Endothelial cell of umbilical vein (primary cell): Measurements from ENCODE around the gene ZFHX2.

Experiments used
- CTCF ChIP-seq, 2 donors: IDR thresholded peaks; 1 replicate in 1 of 2; 2 replicates in 1 of 2; pipeline ENCODE4 v1.5.1; 2011; ENCODE audit warnings: low read length in 2 of 2, mild to moderate bottlenecking in 2 of 2, moderate library complexity in 2 of 2, control low read depth in 1 of 2, inconsistent platforms in 1 of 2, low read depth in 1 of 2; ENCODE audit not compliant: insufficient read depth in 1 of 2; ENCODE audit errors: extremely low read depth in 1 of 2
- EZH2 ChIP-seq: IDR thresholded peaks from 2 replicates; pipeline ENCODE4 v1.6.1; 2012; ENCODE audit warnings: borderline replicate concordance, low read depth, mild to moderate bottlenecking, moderate library complexity, low read length, inconsistent platforms; ENCODE audit not compliant: severe bottlenecking
- GATA2 ChIP-seq: IDR thresholded peaks from 2 replicates; pipeline ENCODE4 v1.7.0; 2011; ENCODE audit warnings: low read depth, mild to moderate bottlenecking, moderate library complexity, mixed read lengths, low read length; ENCODE audit not compliant: insufficient read length, insufficient read depth
- JUN ChIP-seq: IDR thresholded peaks from 2 replicates; pipeline ENCODE4 v1.6.1; 2011; ENCODE audit warnings: borderline replicate concordance, low read depth; ENCODE audit not compliant: insufficient read length, insufficient read depth
- MYC ChIP-seq: IDR thresholded peaks from one replicate; pipeline ENCODE4 v1.6.1; 2011; ENCODE audit warnings: mild to moderate bottlenecking, low read depth, low read length
- POLR2A ChIP-seq: IDR thresholded peaks from 2 replicates; pipeline ENCODE4 v1.6.1; 2012; ENCODE audit warnings: low read depth, mild to moderate bottlenecking, control low read depth, low read length
- POLR2AphosphoS5 ChIP-seq: IDR thresholded peaks from 2 replicates; pipeline ENCODE4 v1.6.1; 2012; ENCODE audit warnings: low read depth, mild to moderate bottlenecking, control low read depth, low read length, moderate library complexity; ENCODE audit not compliant: insufficient read depth

- TF ChIP-seq EZH2 (no peak), CTCF (IDR thresholded peaks at IDR 0.05; ENCODE audit: extremely low read depth in 1 of 2, insufficient read depth in 1 of 2, low read depth in 1 of 2, low read length in 2 of 2) (no peak), POLR2A (no peak), POLR2AphosphoS5 (no peak), GATA2 (no peak), JUN (no peak), MYC (no peak)
Observed at GRCh38 chr14:23536494-23536893, 15.1 kb downstream of the ZFHX2 start.
